HG02981 (cell line): ENCODE data around the gene TP53I13.

ENCODE experiments used
- ATAC-seq: cut with Tn5 transposase; IDR thresholded peaks from one replicate; pipeline ENCODE4 v1.9.1; 2021; ENCODE audit warnings: mild to moderate bottlenecking, moderate library complexity; ENCODE audit not compliant: unreplicated experiment

The TP53I13 gene

DNA sequence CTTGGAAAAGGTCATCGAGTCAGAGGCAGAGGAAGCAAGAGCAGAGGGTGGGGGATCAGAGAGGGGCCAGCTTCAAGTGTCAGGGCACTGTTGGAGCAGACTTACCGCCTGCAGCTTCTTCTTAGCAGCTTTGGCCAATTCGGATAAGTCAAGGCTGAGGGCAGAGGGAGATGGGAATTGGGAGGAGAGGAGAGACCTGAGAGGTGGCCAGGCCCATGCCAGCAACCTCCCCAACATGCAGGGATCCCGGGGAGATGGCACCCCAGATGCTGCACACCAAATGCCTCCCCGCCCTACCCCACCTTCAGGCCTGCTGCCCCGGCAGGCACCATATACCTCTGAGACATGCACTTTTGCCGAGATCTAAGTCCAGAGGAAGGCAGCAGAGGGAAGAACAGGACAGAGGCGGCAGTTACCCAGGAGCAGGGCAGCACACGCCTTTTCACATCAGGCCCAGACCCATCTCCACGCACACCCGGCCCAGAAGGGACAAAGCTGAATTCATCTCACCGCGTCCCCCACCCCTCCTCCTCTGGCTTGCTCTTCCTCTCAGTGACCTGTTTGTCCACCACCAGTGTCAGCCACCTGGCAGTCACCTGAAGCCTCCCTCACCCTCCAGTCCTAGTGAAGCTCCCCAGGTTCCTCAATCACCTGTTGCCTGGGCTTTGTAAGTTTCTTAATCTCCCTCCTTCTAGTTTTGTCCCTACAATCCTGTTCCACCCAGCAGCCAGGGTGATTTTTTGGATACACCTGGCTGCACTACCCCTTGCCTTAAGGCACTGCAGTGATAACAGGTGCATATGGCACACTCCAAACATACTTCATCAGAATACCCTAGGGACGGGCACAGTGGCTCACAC is 10.4 kb downstream of the TP53I13 start:
- ATAC-seq = no peak

DNA sequence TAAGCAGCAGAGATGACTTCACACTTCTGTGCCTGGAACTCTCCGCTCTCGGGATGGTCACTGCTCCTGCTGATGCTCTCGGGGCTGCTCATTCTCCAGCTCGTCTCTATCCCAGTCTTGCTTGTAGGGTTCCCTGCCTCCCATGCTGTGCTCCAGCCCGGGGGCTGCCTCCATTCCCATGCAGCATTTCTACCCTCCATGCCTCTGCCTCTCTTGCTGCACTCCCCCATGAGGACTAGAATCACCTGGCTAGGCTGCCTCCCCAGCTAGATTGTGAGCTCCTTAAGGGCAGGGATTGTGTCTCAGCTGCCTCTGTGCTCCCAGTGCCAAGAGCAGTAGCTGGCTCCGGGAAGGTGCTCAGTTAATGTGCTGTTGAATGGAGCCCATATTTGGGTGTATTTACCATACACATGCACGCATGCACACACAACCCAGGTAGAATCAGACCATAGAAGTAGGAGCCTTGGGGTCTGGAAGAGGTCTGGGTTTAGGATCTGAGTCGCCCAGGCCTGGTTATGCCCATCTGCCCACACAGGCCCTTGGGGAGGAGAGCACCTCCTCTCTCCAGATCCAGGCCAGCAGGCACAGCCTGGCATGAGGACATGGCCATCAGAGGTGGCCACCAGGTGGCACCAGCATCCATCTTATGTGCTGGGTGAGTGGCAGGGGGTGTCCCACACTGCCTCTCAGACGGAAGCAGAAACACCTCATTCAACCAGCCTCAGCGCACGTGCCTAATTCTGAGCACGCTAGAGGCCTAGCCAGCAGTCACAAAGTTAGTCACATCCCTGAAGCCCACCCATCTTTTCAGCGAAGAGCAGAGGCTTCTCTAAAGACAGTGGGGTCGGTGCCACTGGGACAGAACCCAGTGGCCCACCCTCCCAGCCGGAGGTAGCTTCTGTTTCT is 11.6 kb downstream of the TP53I13 start:
- ATAC-seq = peak; percentile 86

DNA sequence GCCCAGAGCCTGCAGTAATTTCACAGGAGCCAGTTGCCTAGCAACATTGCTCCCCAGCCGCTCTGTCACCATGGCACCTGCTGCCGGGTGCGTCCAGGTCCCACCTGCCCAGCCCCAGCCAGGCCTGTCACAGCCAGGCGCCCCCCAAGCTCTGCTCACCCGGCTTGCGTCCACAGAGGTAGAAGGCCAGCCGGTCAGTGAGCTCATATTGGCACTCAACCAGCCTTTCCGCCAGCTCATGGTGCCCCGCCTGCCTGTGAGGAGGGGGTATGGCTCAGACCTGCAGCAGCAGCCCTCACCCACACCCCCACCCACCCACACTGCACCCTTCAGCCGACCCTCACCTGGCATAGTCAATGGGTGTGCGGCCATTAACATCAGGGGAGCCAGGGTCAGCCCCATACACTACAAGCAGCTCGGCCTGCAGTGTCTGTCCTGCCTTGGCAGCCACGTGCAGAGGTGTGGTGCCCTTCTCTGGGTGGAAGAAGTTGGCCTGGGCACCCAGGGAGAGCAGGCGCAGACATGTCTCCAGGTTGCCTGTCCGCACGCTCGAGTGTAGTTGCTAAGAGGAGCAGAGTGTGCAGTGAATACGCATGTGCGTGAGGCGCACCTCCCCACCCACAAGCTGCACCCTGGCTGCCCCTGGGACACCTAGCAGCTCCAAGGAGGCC is 13.2 kb downstream of the TP53I13 start:
- ATAC-seq = no peak

DNA sequence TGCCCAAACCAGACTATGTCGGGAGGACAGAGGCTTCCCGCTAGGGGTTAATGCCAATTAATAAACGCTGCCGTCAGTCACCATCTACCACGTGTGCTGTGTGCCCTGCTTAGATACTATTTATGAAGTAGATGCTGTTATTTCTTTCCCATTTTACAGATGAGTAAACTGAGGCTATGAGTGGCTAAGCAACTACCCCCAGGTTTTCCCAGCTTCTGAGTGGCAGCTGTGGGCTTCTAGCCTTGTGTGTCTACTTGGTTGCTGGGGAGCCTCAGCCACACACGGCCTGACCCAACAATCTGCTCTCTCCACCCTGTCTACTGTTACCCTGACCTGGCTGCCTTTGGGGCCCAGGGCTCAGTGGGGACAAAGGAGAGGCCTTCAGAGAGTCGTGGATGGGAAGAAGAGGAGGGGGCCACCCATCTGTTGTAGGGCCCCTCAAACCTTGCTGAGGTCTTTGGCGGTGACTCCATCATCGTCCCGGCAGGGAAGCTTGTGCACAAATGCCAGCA is 13.8 kb downstream of the TP53I13 start:
- ATAC-seq = no peak

DNA sequence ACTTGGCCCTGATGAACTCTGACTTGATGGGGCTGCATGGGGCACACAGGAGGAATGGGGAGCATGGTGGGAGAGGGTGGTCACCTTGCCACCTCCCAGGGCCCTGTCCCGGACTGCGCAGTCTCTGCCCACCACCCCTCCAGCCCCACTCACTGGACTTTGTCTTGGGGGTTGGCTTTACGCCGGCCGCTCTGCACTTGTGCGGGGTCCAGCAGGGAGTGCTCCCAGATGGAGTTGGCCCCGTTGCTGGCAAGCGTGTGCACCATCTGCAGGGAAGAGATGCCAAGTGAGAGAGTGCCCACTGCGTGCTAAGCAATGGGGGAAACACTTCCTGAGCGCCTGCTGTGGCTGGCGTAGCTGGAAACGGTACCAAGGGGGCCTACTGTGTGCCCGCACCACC is 14.3 kb downstream of the TP53I13 start:
- ATAC-seq = no peak

DNA sequence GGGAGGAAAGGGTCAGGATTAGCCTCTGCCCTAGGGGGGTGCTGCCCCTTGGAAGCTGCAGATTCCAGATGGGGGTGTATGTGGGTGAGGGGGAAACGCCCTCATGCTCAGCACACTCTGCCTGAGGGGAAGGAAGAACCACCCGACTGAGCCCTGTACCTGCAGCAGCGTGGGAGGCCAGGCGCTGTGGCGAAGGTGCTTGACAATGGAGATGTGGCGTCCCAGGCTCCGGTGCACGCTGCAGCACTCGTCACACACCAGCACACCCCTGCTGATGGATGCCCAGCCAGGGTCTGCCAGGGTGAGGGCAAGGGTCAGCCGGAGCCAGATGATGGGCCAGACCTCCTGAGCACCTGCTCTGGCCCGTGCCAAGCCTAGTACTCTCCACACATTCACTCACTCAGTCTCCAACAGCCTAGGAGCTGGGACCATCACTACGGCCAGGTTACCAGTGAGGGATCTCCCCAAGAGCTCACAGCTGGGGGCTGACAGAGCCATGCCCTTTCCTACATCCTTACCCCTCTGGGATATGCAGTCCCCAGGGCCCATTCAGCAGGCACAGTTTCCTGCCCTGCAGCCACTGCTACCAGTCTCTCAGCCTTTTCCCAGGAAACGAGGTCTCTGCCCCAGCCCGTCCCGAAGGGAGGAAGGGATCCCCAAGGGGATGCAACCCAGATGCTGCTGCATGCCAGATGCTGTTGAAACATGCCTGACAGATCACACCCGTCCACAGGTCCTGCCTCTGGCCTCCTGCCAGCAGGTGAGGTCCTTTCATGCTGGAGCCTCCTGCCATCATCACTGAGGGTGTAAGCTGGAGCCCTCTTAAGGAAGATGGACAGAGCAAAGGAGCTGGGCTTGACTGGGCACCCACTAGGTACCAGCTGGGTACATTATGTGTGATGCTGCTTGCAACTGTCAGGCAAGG is 15.1 kb downstream of the TP53I13 start:
- ATAC-seq = no peak

DNA sequence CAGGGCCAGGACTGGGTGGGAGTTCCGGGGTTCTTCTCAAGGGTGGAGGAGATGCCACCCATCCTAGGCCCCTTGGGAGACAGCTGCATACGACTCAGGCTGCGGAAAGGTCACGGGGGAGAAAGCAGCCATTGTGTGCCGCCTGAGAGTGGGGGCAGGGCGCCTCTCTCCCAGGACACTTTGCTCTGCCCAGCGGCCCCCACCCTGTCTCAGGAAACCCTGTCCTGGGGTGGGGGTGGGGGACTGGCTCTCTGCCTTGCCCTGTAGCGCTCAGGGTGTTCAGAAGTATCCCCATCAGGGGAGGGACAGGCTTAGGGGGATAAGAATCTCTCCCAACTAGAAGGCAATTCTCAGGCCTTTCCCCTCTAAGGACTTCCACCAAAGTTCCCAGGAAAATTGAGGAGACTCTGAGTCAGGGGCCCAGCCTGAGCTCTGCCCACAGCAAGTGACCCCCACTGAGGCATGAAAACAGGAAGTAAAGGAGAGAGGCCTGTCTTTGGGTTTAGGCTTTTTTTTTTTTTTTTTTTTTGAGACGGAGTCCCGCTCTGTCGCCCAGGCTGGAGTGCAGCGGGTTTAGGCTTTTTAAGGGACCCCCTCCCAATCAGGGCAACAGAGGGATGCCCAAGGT is 16.1 kb downstream of the TP53I13 start:
- no peak for ATAC-seq

DNA sequence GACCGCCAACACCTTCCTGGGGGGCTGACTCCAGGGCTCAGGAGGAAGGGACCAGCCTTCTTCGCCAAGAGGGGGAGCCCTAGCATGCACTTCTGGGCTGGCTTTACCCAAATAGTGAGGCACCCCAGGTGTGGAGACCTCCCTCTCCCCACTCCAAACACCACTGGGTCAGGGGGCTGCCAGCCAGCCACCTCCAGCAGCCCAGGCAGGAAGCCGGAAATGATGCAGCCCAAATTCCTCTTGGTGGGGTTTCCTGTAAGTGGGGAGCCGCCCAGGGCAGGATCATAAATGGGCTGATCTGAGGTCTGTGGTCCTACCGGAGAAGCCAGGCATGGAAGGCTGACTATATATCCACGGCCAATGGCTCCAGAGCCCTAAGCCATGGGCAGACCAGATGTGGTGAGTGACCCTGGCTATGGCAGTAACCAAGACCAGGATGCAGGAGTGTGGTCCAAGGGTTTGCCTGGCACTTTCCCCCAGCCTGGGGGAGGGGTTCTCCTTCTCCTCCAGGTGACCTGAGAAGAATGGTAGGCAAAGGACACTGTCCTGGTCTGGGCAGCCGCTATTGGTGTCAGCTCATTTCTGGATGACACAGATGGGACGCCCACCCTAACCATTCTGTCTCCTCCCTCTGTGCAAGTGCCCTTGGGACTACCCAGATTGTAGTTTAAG is 16.7 kb downstream of the TP53I13 start:
- ATAC-seq = no peak

DNA sequence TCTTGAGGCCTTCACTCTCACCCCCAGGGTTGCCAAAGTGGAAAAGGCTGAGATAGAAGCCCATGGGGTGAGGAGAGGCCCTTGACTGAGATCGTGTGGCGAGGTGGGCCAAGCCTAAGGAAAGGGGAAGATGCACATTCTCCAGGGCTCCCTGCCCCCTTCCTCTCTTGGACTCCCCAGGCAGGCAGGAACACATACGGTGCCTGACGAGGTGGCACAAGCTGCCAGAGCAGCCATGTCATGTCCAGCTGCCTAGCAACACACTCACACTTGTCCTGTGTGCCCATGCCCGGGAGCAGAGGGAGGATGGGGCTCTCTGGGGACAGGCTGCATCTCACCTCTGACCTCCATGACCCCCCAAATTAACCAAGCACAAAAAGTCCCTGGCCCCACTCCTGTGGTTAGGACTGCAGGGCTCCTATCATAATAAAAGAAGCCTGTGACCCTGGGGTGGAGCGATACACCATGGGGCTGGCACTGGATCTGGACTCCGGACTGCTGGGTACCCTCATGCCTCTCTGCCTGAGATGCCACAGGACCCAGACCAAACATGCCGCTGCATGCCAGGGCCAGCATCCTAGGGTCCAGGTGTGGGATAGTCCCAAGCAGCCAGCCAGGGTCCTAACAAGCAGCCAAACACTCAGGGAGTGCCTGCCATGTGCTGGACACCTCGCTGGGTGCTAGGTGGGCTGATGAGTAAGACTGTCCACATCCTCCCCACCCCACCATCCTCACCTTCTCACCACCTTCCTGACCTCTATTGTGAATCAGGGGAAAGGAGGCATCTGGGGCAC is 18.4 kb downstream of the TP53I13 start:
- no peak for ATAC-seq

DNA sequence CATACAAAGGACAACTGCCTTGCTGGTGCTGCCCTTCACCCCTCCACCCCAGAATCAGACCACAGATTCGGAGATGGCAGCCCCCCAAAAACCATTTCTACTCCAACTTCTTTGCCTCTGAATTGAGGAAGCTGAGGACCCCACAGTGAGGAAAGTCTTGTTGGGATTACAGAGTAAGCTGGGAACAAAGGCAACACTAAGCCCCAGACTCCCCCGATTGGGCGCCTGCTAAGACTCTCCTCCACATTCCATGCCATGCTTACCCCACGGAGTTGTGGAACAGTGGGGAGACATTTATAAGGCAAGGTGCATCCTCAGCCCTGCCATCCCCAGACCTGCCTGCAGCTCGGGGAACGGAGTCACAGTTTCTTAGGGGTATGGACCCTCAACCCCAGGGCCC is 19.1 kb downstream of the TP53I13 start:
- no peak for ATAC-seq

DNA sequence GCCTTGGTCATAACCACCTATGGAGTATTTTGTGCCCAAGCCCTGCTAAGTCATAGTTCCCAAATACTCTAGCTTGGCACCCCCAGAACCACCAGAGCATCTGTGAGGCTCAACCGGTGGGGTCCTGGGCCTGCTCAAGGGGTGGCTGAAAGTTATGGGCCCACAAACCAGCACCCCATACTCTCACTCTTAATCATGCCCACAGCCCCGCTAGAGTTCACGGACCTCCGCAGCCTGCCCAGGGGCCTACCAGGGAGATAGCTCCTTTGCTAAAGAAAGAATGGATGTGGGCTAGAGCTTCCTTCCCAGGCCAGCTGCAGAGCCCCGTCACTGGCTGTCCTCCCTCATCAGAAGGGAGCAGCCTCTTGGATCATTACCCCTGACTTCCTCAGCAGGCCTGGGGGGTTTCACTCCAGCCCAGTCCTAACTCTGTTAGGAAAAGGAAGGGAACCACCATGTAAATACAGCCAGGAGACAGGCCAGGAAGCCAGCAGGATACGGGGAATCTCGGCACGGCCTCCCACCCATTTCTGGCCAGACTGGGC is 19.6 kb downstream of the TP53I13 start:
- ATAC-seq = no peak

DNA sequence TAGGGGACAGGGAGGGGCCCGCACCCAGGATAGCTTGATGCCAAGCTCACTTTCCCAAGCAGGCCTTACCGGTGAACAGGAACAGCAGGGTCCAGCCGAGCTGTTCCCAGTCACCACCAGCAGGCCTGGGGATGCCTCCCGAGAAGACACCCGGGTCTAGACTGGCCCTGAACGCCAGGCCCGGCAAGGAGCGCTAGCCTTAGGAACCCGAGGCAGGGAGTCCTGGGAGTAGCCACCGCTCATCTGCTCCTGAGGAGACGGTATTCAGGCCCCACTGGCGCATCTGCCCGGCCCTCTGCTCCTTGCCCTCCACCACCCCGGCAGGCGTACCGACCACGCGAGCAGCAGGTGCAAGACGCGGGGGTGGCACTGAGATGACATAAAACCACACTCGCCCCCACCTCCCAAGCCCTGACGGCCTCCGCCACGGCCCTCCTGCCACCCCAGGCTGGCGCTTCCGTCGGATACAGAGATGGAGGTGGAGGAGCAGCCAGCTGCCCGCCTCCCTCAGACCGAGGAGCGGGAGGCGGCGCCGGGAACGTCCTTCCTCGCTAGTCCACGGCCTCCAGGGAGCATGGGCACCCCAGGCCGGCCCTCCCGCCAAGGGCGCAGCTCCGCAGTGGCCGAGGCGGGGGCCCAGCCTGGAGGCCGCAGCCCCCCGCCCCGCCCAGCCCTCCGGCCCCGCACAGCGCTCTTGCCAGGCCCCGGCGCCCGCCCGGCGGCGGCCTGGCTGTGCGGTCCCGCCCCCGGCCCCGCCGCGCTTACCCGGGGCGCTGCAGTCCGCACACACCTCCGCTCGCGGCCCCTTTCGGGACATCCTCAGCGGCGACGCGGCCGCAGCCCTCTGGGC is 20.3 kb downstream of the TP53I13 start:
- ATAC-seq = peak; percentile 16

DNA sequence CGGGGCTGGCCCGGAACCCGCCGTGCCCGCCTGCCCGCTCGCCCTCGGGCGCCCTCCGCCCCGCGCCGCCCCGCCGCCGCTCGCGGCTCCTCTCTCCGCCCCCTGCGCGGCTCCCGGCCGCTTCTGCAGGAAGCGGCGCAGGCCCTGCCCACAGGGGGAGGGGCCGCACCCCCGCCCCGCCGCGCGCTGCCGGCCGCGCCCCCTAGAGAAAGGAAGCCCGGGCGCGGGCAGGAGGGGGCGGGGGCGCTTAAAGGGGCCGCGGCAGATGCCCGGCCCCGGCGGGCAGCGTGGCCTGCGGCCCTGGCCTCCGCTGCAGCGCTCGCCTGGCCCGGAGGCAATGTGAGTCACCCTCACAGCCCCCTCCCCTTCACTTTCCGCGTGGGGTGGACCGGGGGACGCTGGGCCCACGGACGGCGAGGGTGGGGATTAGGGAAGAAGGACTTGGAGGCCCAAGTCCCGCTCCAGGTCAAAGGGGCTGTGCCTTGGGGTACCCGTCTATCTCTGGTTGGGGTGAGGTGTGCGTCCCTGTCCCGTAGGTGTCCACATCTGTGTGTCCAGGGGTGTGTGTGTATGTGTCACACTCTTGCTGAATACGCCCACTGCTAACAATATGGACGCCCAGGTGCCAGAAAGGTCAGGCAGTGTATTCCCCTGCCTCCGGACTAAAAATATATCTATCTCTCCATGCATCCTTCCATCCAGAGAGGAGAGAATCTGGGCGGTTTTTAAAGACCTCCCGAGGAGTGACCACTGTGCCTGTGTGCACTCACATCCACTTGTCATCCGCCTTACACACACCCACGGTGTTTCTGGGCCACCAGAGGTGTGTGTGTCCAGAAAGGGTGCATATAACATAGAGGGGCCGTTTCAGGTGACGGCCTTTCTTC is 21.3 kb downstream of the TP53I13 start, which contains the start of gene GIT1:
TSS of gene GIT1 (minus strand) at position 125 of the 887 bp plus-strand sequence. CDS start 270 bp downstream, outside the sequence.
- peak; percentile 61 for ATAC-seq

DNA sequence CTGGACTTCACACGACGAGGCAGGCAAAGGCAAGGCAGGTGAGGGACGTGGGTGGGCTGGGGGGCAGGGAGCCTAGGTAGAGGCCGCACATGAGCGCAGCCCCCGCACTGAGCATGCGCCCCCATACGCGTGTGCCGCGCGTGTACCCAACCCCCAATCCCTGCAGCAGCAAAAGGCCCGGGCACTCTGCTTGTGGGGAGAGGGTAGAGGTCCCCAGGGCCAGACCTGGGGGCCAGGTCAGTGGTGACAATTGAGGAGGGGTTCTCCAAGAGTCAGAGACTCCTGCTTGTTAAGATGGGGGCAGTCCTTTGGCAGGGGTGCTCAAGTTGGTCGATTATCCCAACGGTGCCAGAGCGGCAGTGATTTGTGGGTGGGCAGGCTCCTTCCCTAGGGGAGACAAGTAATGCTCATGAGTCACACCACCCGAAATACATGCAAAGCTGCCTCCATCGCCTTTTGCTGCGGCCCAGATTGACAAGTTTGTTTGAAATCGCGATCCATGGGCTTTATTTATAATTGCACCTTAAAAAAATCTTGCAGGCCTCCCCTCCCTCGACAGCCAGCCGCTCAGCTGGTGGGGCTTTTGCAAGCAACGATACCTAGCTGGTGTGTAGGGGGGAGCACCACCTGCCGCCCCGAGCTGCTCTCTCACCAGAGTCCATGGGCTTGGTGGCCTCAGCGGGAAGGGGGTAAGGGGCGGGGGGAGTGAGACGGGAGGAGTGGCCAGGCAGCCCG is 22.1 kb downstream of the TP53I13 start:
- no peak for ATAC-seq

DNA sequence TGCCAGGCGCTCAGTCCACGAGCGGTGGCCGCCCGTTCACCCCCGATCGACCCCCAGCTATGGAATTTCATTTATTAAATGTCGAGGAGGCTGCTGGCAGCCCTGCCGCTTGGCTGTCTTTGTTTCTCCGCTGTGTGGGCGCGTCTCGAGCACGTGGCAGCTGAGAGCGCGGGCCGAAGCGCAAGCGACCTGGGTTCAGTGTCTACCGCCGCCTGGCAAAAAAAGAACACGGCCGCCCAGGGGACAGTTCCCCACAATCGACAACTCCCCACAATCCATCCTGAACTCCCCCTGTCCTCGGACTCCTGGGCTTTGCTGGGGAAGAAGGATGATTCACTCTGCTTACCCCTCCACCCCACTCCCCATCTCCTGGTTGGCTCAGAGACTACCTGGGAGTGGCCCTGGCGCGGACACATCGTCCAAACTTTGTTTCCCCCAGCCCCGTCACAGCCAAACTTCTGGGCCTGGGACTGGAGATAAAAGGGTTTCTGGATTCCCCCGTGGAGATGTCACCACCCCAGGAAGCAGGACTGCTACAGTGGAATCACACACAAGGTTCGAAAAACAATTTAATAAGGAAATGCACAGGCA is 22.7 kb downstream of the TP53I13 start:
- ATAC-seq = no peak
